8988T (cell line): ENCODE data around the gene GALNT2.

ENCODE experiments used
- DNase-seq: peaks from one replicate; pipeline ENCODE4 v3.0.0; 2011

GALNT2 gene

DNA sequence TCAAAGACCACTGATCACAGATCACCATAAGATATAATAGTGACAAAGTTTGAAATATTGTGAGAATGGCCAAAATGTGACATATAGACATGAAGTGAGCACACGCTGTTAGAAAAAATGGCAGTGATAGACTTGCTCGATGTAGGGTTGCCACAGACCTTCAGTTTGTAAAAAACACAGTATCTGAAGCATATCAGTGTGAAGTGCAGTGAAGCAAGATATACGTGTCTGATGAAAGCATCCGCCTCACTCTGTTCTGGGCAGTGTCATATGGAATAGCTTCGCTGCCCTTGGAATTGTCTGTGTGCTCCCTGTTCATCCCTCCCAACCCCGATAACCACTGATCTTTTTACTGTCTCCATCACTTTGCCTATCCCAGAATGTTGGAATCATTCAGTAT is 50.7 kb downstream of the GALNT2 start:
- DNase-seq = no peak

DNA sequence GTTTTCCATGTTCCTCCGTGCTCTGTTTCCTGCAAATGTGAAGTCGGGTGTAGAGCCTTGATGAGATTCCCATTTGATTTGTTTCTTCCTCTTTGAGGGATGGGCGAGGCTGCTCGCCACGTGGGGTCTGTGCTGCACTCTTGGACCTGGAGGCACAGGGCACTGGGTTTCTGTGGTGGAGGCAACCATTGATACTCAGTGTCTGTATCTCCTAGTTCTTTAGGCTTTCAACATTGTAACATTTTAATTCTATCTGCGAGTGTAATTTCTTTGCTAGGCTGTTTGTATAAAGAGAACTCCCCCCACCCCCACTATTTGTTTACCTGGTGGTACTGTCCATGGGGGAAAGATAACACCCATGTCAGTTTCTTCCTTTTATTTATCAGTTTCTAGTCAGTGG is 52.3 kb downstream of the GALNT2 start:
- no peak for DNase-seq

DNA sequence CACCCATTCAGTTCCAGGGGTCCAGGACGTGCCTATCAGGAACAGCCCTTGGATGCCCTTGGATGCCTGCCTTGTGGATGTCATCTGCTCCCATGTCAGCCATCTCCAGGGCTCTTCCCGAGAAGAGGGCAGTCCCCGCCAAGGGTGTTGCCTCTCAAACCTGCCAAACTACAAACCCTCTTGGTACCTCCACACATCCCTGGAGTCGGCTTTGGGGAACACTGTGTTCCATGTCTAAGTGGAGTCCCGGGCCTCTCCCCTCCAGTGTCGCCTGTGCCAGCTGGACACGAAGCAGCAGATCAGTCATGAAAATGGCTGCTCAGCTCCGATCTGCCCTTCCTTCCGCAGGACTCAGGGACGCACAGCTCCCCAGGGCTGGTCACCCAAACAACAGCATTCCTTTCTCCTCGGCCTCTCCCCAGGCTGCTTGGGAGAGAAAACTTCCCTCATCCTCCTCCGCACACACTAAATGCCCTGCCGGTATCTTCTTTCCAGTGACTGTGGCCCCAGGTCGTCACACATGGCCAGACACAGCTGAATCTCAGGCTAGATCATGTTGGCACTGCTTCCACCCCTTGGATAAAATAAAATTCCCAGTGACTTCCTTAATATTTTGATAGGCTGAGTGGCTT is 53.4 kb downstream of the GALNT2 start:
- DNase-seq = no peak

DNA sequence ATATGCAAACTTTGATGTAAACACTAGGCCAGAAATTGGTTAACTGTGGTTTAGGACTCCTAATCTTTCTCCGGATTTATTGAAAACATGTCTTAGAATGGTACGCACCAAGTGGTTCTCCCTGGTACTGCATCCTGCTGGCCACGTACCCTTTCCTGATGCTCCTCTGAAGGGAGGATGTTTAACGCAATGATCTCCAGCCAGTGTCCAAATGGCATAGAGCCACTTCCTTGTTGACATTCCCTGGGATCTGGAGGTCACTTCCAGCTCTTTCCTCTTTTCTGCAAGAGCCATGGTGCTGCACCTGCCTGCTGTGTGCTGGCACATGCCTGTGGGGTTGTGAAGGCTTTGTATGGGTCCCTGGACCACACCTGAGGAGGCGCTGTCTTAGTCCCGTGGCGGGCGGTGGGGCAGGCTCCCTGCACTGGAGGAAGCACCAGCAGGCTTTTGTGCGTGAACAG is 53.9 kb downstream of the GALNT2 start:
- DNase-seq = no peak

DNA sequence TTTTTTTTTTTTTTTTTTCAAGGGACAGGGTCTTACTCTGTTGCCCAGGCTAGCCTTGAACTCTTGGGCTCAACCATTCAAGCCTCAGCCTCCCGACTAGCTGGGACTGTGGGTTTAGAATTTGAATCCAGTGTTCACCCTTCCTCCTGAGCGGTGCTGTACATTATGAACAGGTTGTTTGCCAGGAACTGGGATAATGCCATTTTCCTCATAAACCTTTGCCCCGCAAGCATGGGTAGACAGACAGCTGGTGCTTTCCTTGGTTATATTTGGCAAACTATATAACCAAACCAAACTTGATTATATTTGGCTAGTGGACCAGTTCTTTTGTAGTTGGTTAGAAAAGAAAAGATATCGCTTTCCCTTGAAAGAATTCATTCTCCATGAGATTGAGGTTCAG is 54.9 kb downstream of the GALNT2 start:
- DNase-seq = no peak

DNA sequence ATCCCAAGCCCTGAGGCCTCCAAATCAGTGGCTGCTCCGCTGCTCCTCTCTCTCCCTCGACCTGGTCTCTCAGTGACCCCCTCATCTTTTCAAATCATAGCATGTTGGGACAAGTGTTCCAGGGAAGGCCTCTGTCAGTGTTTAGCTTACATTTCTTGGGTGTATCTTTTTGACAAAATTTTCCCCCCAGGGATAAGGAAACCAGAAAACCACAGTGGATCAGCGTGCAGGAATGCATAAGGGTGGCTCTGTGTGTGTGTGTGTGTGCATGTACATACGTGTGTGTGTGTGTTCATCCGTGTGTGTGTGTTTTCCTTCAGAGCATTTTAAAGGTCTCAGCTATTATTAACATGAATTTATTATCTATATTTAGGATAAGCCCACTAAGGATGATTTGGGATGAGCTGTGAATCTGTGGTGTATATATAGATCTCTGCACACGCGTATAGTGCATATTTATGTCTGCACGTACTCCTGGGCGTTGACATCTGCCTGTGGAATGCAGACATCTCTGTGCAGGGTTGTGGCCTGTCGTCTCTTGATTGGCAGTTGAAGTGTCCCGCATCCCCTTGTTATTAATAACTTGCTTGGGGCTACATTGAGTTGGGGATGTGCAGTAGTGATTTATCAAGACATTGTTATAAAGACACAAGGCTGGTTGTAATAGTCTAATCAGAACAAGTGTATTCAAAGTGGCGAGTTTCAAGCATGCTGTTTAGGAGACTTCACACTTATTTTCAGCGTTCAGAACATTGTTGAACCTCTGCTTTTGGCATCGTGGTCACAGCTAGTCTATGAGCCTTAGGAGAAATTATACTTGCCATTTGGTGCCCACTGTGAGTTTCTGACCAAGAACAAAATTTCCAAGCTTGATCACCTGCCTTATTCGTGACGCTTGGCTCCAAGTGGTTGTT is 55.6 kb downstream of the GALNT2 start:
- no peak for DNase-seq

DNA sequence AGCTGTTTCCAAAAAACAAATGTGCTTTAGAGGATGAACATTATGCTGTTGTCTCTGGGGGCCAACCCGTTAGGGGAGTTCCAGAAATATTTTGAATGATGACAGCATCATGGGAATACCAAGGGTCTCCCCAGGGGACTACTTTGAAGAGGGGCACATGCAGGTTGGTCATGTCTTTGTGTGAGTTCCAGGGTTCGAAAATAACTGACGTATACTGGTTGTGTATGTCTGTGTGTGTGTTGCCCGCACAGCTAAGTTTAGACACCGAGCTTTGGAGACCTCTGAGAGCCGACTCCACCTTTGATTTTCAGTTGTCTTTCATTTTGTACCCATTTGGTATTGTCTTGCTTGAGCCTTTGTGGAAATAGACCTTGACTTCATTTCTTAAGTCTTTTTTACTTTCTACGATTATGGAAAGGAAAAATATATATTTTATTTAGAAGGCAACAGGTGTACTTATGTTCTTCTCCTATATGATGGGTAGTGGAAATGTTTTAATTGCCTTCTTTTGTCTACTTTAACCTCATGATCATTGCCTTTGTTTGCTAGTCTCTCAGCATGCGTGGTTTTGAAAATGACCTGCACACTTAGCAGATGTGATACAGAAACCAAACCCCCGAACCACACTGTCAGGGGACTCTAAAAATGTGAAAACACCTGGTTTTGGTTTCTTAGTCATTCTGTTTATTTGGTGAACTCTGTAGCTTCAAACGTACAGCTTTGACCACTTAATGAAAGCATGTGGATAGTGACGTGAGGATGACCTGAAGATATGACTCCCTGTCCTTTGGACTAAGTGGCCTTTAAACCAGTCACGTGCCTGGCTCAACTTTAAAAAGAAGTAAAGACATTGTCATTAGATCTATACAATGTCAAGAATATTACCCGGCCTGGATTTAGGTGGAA is 56.5 kb downstream of the GALNT2 start:
- no peak for DNase-seq

DNA sequence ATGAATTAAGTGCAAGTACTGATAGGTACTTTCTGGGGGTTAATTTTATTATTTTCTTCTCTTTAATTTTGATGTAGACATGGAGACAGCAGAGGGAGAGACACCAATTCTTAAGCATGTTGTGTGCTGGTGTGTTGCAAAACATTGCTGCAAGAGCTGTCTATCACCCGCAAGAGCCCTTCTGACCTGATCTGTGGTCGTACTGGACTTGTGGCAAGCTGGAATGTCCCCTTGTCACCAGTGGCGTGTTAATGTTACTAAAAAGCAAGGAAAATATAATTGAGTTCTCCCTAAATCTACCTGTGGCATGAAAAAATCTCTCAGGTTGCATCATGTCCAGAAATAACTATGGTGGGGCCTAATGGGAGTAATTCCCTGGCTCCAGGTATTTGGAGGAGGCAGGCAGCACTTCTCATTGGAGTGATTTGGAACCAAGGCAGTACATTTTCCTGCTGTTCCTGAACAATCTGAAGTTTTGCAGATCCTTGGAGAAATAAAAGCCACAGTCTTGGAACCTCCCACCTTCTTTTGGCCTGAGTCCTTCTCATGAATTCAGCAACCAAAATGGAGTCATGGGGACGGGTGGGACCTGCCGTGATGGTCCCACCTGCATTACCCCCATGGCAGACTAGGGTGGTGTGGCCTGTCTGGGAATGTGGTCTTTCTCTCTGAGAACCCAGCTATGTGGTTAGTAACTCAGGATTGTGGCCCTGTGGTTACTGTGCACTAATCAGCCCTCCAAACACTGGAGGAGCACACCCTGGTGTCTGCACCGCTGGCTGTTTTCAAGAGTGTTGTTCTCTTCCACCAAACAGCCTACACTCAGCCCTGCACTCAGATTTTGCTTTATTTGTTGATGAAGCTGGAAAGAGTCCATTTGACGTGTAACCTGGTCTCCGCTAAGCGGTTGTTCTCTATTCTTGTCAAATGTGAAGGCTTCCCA is 57.4 kb downstream of the GALNT2 start:
- no peak for DNase-seq

DNA sequence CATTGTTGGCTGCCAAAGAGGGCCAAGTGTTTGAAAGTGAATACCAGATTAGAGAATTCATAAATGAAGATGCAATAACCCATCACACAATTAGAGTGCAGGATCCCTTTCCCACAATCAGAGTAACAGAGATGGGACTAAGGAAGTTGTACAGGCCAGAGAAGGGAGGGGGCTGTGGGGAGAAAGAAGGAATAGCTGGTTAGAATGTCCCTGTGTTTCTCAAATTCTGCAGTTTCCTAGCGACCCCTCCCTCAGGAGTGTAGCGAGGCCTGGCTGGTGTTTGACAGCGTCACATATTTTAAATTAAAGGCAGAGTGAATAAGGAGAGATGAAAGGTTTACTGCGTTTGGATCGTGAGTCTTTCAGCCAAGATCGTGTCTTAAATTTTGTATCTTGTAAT is 58.1 kb downstream of the GALNT2 start:
- DNase-seq = no peak

DNA sequence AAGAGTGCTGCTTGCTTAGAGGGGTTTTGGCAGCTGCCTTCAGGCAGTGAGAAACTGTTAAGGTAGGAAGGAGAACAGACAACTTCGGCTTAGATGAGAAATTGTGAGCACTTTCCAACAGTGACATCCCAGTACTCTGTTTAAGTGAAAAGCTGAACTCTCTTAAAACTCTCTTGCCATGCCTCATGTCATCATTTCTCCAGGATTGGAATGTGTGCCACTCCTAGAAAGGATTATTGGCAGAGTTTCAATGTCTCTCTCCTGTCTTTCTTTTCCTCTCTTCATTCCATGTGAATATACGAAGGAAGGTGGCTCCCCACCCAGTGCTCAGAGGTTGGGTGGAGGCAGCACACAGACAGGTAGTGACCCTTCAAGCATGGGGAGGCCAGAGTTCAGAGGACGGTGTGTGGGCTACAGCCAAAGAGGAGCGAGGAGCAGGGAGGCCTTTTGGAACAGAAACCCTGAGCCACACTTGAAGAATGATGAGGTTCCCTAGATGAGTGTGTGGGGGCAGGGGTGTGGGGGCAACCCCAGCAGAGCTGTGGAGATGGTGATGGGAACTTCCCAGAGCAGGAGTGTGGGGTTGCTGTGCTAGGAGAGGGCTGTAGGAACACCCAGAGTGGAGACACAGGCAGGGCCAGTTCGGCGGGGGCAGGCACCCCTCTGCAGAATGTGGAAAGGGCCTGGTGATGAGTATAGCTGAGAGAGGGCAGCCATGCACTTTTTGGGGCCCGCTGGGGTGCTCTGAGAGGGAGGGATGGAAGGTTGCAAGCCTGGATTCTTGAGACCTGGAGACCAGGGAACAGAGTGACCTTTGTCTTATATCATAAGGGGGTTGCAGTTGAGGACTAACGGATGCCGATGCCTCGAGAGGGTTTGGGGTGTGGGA is 58.8 kb downstream of the GALNT2 start:
- no peak for DNase-seq

DNA sequence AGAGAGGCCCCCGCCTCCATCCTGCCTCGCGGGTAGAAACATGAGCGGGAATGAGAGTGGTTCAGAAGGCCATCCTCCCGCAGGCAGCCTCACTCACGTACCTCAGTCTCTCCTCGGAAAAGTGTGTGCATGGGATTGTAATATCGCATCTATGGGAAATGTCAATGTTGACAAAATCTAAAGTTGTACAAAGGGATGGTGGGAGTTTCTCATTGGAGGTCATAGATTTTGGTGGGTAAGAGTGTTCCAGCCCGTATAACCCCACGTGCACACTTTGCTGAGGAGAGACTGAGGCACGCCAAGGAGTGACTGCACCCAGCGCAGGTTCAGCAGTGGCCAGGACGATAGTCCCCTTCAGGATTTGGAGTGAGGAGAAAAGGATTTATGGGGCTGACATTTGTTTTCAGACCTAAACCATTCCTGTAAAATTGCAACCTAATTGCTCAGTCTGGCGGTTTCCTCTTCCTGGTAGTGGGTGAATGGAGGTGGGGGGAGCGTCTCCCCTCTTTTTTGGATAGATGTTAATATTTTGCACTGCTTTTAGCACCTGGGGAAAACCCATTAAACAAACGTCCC is 59.6 kb downstream of the GALNT2 start:
- no peak for DNase-seq

DNA sequence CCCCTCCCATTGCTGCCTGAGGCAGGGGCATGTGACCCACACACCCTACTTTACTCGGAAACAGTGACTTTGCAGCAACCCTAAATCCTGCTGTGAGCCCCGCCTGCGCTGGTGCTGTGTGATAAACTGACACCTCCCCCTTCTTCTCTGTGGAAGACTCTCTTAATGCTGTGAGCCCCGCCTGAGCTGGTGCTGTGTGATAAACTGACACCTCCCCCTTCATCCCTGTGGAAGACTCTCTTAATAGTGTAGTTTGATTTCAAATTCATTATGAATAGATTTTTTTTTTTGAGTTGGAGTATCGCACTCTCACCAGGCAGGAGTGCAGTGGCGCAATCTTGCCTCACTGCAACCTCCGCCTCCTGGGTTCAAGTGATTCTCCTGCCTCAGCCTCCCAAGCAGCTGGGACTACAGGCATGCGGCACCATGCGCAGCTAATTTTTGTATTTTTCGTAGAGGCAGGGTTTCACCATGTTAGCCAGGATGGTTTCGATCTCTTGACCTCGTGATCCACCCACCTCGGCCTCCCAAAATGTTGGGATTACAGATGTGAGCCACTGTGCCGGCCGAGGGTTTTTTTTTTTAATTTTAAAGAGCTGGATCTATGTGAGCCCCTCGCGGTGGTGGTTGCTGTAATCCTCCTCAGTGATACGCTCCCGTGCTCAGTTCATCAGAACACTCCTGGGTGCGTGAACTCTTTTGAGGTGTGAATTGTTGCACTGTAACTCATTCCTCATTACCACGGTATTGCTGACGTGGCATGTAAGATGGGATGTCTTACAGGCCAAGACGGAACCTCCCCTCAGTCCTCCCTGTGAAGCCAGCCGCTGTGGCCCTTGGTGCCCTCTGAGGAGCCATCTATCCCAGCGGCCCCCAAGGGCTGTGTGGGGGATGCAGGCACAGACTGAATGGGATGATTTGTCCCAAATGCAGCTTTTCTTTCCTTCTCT is 60.3 kb downstream of the GALNT2 start:
- DNase-seq = no peak

DNA sequence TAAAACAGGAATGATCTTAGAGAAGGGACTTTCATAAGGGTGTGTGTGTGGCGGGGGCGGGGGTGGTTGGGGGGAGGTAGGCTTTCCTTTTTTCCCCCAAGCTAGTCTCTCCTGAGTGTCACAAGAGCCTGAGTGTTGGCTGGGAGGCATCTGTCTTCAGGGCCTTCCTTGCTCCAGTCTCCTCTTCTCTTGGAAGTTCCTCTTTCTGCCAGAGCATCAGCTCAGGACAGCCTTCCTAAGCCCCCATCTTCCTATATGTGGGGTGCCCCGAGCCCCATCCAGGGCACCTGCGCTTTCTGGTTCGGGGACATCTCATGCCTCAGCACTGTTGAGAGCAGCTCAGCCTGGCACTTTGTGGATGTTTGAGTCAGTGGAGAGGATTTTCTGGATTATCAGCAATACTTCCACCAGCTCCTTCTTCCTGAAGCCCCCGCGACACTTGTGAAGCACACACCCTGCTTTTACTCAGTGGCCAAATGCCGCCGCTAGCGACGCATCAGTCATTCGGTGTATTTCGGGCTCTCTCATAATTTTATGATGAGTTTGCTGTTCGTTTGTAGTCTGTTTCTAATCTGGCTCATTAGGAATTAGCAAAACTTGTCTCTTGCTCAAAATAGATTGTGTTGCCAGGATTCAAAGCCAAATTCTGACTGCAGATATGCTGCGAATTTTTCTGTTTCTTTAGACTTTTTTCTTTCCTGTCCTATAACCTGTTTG is 61.7 kb downstream of the GALNT2 start:
- no peak for DNase-seq

DNA sequence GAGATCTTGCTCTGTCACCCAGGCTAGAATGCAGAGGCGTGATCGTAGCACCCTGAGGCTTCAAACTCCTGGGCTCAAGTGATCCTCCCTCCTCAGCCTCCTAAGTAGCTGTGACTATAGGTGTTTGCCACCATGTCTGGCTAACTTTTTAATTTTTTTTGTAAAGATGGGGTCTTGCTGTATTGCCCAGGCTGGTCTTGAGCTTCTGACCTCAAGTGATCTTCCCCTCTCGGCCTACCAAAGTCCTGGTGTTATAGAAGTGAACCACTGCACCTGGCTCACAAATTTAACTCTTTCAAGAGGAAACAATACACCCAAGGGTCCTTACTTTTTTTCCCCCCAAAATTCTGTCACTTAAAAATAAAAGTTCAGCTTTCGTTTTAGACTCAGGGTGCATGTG is 62.3 kb downstream of the GALNT2 start:
- no peak for DNase-seq

DNA sequence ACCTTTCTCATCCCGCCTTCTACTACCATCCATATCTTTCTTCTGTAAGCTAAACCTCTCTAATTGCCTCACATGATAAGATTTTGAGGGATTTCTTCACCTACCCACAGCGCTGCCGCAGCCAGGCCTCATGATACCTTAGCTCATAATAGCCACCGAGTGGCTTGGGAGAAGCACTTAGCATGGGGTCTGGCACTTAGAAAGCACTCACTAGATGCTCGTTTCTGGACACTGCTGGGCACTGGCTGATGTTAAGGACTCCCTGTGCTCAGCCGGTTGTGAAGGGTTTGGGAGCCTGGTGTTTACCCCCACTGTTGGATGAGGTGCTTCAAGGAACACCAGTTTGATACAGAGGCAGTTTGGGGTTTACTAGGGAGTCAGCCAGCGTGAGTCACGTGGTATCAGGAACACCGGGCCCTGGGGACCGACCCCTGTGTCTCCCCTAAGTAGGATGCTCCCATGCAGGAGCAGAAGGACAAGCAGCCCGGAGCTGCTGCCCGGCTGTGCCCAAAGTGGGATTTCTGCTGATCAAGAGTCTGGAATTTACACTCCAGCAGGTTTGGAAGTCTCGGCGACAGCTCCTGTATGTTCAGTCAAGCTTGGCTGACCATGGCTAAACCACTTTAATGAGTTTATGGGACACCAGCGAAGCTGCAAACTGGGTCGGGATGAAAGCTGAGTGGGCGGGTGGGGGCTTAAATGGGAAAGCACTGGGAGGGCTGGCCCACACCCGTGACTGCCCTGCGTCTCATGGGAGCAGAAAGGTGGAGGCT is 63.3 kb downstream of the GALNT2 start:
- no peak for DNase-seq

DNA sequence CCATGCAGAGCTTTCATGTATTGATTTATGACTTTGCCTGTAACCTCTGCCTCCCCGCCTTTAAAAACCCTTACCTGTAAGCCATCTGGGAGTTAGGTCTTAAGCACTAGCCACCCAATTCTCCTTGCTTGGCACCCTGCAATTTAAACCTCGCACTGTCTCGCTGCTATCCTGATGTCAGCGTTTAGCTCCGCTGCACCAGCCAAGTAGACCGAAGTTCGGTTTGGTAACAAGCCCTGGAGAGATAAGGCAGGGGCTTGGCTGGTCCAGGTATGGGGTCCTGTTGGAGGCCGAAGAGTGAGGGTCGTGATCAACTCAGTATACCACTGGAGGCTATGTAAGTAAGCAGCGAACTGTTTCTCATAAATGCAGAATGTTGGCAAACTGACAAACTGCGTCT is 64.4 kb downstream of the GALNT2 start:
- no peak for DNase-seq

DNA sequence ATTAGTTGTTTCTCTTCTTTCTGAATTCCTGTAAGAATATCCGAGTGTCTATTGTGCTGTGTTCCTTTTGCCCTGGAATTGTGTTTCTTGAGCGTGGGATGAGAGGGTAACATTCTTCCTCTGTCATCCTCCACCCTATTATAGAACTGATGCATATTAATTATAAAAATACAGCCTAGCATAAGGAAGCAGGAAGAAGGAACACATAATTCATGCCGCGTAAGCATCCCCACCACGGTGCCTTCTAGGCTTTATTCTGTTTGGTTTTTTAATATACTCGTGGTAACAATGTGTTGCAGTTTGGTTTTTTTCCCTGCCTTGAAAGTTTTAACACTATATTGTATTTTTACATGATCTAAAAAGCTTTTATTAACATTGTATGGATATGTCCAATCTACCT is 65.7 kb downstream of the GALNT2 start:
- DNase-seq = no peak

DNA sequence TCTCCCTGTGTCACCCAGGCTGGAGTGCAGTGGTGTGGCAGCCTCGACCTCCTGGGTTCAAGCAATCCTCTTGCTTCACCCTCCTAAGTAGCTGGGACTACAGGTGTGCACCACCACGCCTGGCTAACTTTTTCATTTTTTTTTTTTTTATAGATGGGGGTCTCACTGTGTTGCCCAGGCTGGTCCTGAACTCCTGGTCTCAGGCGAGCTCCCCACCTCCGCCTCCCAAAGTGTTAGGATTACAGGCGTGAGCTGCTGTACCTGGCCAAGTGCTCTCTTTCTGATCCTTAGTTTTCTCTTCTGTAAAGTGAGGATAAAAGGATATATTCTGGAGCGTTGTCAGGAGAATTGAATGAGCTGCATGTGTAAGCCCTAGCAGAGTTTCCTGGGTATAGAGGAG is 68.7 kb downstream of the GALNT2 start:
- no peak for DNase-seq
